GM10248 (cell line): ENCODE measurements around the gene PDE4D.

Experiments used
- CTCF ChIA-PET: fragments of 300-600 bp; sonication (Branson Sonifier 250); formaldehyde crosslinking; extraction: SDS; loops from one replicate; lab custom pipeline; 2021; ENCODE audit warnings: antibody characterized with exemption; lab: Yijun Ruan, JAX
- POLR2A ChIA-PET: fragments of 350-650 bp; sonication (Branson Sonifier 250); formaldehyde crosslinking; extraction: SDS; loops from one replicate; lab custom pipeline; 2020; ENCODE audit warnings: antibody characterized with exemption; lab: Yijun Ruan, JAX
- DNase-seq: peaks from one replicate; pipeline ENCODE4 v3.0.0; 2012; ENCODE audit errors: extremely low spot score
- TF ChIP-seq, protein P1 (sequence below): IDR thresholded peaks from 2 replicates; pipeline ENCODE4 v1.5.1; 2012; ENCODE audit warnings: mild to moderate bottlenecking, low read depth; ENCODE audit errors: extremely low read depth, missing control alignments, control extremely low read depth

PDE4D gene

DNA sequence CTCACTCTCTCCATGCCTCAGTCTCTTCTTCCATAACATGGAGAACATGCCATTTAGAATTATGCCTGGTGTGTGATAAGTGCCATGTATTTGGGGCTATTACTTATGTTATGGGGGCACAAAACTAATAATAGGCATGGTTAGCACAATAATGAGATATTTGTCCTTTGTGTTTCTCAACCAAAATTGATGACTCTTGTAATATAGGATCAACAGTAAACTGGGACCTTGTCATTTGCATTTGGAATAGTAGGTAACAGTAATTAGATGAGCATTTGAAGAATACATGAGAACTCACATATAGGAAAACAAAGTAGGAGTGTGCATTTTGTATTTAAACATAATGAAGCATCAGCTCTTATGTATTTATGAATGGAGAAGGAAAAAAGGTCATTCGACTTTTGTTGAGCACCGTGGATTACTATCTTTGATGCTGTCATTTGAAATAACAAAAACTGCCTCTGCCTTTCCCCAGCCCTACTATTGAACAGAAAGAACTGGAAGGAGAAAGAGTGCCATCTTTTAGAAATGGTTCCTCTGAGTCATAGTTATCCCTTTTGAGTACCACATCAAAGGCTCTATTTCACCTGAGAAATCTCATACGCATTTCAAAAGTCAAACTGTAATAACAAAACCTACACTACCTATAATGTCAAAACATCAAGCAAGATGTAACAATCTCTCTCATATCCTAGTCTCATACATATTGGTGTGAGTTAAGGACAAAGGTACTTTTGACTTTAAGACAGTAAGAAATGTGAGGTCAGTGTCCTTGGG is 655.2 kb downstream of the PDE4D start:
- peak; percentile 9 for DNase-seq
- ChIA-PET CTCF (interaction anchor here (0.7 to 1.2 kb wide), 2 partner anchors 15 to 142 kb away, joined by 3 read pairs; no protein-coding TSS in a partner anchor), POLR2A (no interaction called here)
- TF ChIP-seq, protein P1, sequence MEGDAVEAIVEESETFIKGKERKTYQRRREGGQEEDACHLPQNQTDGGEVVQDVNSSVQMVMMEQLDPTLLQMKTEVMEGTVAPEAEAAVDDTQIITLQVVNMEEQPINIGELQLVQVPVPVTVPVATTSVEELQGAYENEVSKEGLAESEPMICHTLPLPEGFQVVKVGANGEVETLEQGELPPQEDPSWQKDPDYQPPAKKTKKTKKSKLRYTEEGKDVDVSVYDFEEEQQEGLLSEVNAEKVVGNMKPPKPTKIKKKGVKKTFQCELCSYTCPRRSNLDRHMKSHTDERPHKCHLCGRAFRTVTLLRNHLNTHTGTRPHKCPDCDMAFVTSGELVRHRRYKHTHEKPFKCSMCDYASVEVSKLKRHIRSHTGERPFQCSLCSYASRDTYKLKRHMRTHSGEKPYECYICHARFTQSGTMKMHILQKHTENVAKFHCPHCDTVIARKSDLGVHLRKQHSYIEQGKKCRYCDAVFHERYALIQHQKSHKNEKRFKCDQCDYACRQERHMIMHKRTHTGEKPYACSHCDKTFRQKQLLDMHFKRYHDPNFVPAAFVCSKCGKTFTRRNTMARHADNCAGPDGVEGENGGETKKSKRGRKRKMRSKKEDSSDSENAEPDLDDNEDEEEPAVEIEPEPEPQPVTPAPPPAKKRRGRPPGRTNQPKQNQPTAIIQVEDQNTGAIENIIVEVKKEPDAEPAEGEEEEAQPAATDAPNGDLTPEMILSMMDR = no peak

DNA sequence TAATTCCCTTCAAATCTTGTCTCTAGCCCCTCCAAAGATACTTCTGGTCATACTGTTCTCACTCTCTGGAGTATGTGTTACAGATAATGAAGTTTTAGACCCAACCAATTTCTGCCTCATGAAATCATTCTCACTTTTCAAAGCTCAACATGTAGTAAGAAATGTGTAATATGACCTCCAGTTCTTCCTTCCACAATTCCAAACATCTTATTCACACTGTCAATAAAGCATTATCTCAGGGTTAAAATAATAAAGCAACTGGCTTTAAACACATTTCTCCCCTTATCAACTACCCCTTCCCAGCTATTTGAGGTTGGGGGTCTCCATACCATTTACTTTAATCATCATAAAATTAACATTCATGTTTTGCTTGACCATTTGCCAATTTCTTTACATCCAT is 656.5 kb downstream of the PDE4D start:
- ChIA-PET CTCF (interaction anchor here (1.0 to 2.0 kb wide), 5 partner anchors 8 to 49 kb away, joined by 3 to 8 read pairs (median 5); no protein-coding TSS in a partner anchor), POLR2A (no interaction called here)
- TF ChIP-seq, protein P1 = no peak
- DNase-seq = no peak

DNA sequence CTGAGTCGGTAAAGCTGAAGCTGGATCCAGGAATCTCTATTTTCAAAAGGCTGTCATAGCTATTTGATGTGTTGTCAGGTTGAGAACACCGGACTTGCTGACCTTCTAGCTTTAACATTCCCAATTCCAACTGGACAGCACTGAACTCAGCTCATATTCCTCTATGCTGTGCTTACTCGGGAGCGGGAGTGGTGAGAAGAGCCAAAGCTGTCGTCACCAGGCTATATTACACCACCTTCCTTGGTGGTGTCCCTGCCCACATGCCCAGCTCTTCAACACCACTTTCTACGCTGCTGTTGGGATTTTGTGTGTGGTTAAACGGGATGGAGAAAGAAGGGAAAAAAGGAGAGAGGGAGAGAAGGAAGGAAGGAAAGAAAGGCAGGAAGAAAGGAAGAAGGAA is 657.1 kb downstream of the PDE4D start:
- CTCF ChIA-PET = interaction anchor here (1.0 to 2.0 kb wide), 5 partner anchors 9 to 48 kb away, joined by 3 to 8 read pairs (median 5); no protein-coding TSS in a partner anchor
- POLR2A ChIA-PET = no interaction called here
- TF ChIP-seq, protein P1 = no peak
- DNase-seq = no peak

DNA sequence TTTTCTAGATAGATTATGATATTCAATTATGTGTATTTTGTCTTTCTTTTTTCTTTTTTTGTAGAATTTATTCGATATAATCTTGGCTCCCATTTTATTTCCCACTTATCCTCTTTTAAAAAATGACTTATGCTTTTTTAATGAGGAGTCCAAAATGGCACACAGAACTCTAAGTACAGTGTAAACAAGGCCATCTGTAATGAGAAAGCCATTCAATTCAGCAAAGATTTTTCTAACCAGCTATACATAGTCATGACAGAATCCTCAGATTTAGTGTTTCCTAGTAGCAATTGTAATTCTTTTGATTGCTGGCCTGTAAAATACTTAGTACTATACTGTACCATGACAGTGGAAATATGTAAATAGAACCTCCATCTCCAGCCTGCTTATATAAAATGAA is 659.3 kb downstream of the PDE4D start:
- ChIA-PET POLR2A (no interaction called here), CTCF (no interaction called here)
- TF ChIP-seq, protein P1 = no peak
- DNase-seq = no peak

DNA sequence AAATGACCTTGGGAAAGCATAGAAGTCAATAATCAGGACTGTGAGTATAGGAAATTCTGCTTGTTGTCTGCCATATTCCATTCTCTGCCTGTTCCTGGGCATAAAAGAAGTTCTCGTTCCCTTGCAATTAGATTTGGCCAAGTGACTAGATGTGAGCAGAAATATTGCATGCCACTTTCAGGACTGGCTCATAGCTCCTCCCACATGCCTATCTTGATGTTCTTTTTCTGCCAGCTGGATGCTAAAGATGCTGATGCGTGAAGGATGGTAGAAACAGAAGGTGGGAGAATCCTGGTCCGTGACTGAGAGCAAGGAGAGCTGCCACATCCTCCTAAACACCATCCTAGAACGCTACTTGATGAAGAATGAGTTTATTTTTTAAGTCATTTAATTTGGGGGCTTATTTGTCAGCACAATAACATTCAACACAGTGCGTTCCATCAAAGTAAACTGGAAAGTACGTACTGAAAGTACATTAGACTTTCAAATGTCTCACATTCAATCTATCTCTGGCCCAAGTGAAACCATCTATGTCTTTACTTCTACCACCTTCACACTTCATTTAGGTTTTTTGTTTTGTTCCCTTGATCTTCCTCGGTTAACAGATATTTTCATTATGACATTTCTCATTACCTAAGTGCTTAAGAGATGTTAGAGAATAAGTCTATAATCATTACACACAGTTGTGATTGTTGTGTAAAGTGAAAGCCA is 662.1 kb downstream of the PDE4D start:
- CTCF ChIA-PET = no interaction called here
- TF ChIP-seq, protein P1 = no peak
- DNase-seq = no peak
- POLR2A ChIA-PET = no interaction called here

DNA sequence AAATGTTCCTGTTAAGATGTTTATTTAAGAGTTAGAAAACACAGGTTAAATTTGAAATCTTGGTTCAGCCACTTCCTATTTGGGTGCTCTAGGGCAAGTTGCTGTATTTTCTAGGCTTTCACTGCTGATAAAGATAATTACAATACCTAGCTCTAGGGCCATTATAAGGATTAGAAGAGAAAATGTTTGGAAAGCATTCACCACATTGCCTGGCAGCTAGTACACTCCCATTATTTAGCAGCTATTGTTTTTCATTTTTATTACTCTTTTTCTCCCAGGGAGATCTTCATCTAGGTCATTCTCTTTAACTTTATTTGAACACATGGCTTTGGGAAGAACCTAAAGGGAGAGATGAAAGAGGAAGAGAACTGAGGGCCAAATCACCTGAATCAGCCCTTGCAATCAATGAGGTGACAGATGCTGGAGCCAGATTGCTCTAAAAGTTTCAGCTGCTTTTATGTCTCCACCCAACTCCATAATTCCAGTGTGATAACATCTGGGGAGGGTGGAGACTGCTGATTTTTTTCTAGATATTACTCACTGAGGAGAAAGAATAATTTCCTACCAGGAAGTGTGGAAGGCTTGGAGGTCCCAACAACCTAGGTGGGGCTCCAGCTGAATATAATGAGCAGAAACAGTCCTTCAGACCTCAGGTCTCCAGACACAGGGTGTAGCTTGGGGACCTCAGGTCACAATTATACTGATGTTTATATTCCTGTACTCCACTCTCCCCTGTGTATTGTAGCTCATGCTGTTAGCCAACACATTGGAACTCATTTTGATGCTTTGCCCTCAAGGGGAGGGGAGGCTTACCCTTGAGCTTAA is 670.6 kb downstream of the PDE4D start:
- CTCF ChIA-PET = interaction anchor here (0.8 to 2.8 kb wide), 10 partner anchors 10 to 337 kb away, joined by 3 to 9 read pairs (median 4); no protein-coding TSS in a partner anchor

More for the DNA sequence above, 670.6 kb downstream of the PDE4D start:
- POLR2A ChIA-PET = no interaction called here
- DNase-seq = no peak
- TF ChIP-seq, protein P1 = no peak
